Measurements from ENCODE around the gene C8G. TPM values are rescaled to one million over a fixed set of nuclear protein-coding genes. Genes with fewer than 3 reads are reported as not detected.
A peak's percentile ranks its signal among the peaks of the same experiment; 100 is the strongest.

Gene C8G
- total and polyA plus RNA-seq, 2 of the 13 experiments (the other 11 are each of a cell fraction or from before 2014, with no cell fraction given): 4.9 to 12.8 TPM

DNA sequence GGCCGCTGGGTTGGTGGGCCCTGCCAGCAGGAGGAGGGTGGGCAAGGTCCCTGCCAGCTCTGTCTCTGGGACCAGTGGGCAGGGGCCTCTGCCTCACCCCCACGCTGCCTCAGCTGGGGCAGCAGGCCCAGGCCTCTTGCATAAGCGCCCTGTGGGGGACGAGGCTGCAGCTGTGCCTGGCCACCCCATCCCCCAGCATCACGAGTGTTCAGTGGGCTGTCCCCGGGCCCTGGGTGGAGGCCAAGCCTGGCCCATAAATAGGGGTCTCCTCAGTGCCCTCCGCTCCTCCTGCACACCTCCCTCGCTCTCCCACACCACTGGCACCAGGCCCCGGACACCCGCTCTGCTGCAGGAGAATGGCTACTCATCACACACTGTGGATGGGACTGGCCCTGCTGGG, 32.2 kb downstream of the C8G start, which contains the start of gene PTGDS:
Gene PTGDS, plus strand, starts transcription at position 282 of the 400 bp plus-strand sequence. Its CDS starts 75 bp downstream, at position 357.
- no peak within 1 kb of the TSS for H2AFZ ChIP-seq (ENCODE audit: low read length)
- TF ChIP-seq KAT7 (CRISPR knock-in tag; IDR thresholded peaks at IDR 0.05; ENCODE audit: borderline replicate concordance) (no peak), RARG (CRISPR knock-in tag; IDR thresholded peaks at IDR 0.05; ENCODE audit: low read depth) (no peak), NR2F1 (CRISPR knock-in tag; IDR thresholded peaks at IDR 0.05) (no peak), ZNF432 (CRISPR knock-in tag; IDR thresholded peaks at IDR 0.05; ENCODE audit: borderline replicate concordance) (no peak), ZNF30 (CRISPR knock-in tag; IDR thresholded peaks at IDR 0.05) (no peak), ZSCAN29 (CRISPR knock-in tag; conservative IDR thresholded peaks at IDR 0.05) (no peak), CENPX (CRISPR knock-in tag; IDR thresholded peaks at IDR 0.05) (no peak)
- TF ChIP-seq, protein P1, sequence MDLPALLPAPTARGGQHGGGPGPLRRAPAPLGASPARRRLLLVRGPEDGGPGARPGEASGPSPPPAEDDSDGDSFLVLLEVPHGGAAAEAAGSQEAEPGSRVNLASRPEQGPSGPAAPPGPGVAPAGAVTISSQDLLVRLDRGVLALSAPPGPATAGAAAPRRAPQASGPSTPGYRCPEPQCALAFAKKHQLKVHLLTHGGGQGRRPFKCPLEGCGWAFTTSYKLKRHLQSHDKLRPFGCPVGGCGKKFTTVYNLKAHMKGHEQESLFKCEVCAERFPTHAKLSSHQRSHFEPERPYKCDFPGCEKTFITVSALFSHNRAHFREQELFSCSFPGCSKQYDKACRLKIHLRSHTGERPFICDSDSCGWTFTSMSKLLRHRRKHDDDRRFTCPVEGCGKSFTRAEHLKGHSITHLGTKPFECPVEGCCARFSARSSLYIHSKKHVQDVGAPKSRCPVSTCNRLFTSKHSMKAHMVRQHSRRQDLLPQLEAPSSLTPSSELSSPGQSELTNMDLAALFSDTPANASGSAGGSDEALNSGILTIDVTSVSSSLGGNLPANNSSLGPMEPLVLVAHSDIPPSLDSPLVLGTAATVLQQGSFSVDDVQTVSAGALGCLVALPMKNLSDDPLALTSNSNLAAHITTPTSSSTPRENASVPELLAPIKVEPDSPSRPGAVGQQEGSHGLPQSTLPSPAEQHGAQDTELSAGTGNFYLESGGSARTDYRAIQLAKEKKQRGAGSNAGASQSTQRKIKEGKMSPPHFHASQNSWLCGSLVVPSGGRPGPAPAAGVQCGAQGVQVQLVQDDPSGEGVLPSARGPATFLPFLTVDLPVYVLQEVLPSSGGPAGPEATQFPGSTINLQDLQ (CRISPR knock-in tag; IDR thresholded peaks at IDR 0.05): no peak
- no peaks in the 10 kb centered on the region for H3K9me3 ChIP-seq (ENCODE audit: low read length)
- CTCF ChIA-PET (ENCODE audit: low intra/inter-chr PET ratio, low total read pairs): no interaction called here
- no peak within 1 kb of the TSS for H3K9ac ChIP-seq (ENCODE audit: insufficient read depth, low read depth, low read length)
- no peak for ATAC-seq
- no peak for DNase-seq (ENCODE audit: low spot score)
- no peaks in the 10 kb centered on the region for H3K36me3 ChIP-seq (replicated peaks in 1 of 2; ENCODE audit: control insufficient read depth in 1 of 2, insufficient read depth in 2 of 2, low read length in 2 of 2)
- no TSS peak for BruUV-seq (replicated peaks)
- no peak for FAIRE-seq
- in situ Hi-C loops (cut with HindIII; ENCODE audit: extremely low pct_ligation_motif_present, low pct_unique_long_range_greater_than_20kb): no loop called here
- intact Hi-C loops (cut with micrococcal nuclease; ENCODE audit: unreplicated experiment): no loop called here
- peak within 1 kb of the TSS; percentile 23; the same call in 1 of the 2 replicates for H3K4me2 ChIP-seq (ENCODE audit: low read depth, low read length)
- POLR2A ChIA-PET: interaction anchor here (1.4 kb wide), 1 partner anchor 24 kb away, joined by 4 read pairs; no protein-coding TSS in a partner anchor
- H3K79me2 ChIP-seq (ENCODE audit: insufficient read depth, low read length): no peaks in the 10 kb centered on the region
- H3K27ac ChIP-seq (ENCODE audit: extremely low read length, insufficient read depth, low read length): no peak within 1 kb of the TSS
- WGBS (ENCODE audit: low lambda C conversion rate): 35% methylated on average over 6 of the region's 10 CpGs
- H3K4me3 ChIP-seq (replicated peaks in 1 of 3; ENCODE audit: insufficient read depth in 1 of 3, low read depth in 2 of 3, low read length in 3 of 3): no peak within 1 kb of the TSS; a peak in 1 of 6 replicates
- no peaks in the 10 kb centered on the region for H4K20me1 ChIP-seq (ENCODE audit: insufficient read depth, low read length)
- H3K27me3 ChIP-seq (ENCODE audit: control insufficient read depth in 1 of 2, insufficient read depth in 2 of 2, low read length in 2 of 2): peaks cover 12 to 59% of the 10 kb centered on the region in 2 experiments
- peaks cover 47% of the 10 kb centered on the region for H3K4me1 ChIP-seq (ENCODE audit: insufficient read depth, low read length)
